GM12878 (cell line): ENCODE data around the gene SPATA3. TPM values are rescaled to one million over a fixed set of nuclear protein-coding genes. Genes with fewer than 3 reads are reported as not detected.
A peak's percentile ranks its signal among the peaks of the same experiment; 100 is the strongest.

ENCODE experiments used
- BMI1 ChIP-seq: fragments of 450-650 bp; IDR thresholded peaks from 2 replicates; pipeline ENCODE4 v1.6.1; 2016; ENCODE audit warnings: mild to moderate bottlenecking, moderate library complexity, borderline replicate concordance
- CBX3 ChIP-seq: fragments of 200-600 bp; sonication (generic); IDR thresholded peaks from 2 replicates; pipeline ENCODE4 v1.6.1; 2016; ENCODE audit warnings: low read depth, borderline replicate concordance
- HCFC1 ChIP-seq: fragments of 150-350 bp; IDR thresholded peaks from 2 replicates; pipeline ENCODE4 v1.6.1; 2014; ENCODE audit warnings: low read length
- IKZF2 ChIP-seq, 2 experiments: fragments of 450-650 bp; IDR thresholded peaks; 2 replicates each; pipeline ENCODE4 v1.6.1; 2017; ENCODE audit warnings: mild to moderate bottlenecking in 2 of 2, moderate library complexity in 2 of 2
- KAT2A ChIP-seq: conservative IDR thresholded peaks from 2 replicates; pipeline ENCODE4 v1.6.1; 2011; ENCODE audit warnings: low read depth, low read length; ENCODE audit not compliant: control insufficient read depth
- MLLT1 ChIP-seq: fragments of 450-650 bp; IDR thresholded peaks from 2 replicates; pipeline ENCODE4 v1.6.1; 2016; ENCODE audit warnings: mild to moderate bottlenecking
- MYB ChIP-seq: fragments of 150-350 bp; IDR thresholded peaks from 2 replicates; pipeline ENCODE4 v1.6.1; 2014; ENCODE audit warnings: mild to moderate bottlenecking, low read depth, low read length, borderline replicate concordance
- NFIC ChIP-seq: IDR thresholded peaks from 2 replicates; pipeline ENCODE4 v1.6.1; 2012; ENCODE audit warnings: low read depth, mild to moderate bottlenecking, inconsistent platforms, low read length, moderate library complexity
- SMAD5 ChIP-seq: IDR thresholded peaks from 2 replicates; pipeline ENCODE4 v1.6.1; 2016; ENCODE audit warnings: antibody characterized with exemption, low read depth
- SUZ12 ChIP-seq: fragments of 200-600 bp; sonication (generic); IDR thresholded peaks from one replicate; pipeline ENCODE4 v1.6.1; 2018; ENCODE audit warnings: antibody characterized with exemption, mild to moderate bottlenecking; ENCODE audit not compliant: unreplicated experiment
- ZNF384 ChIP-seq: IDR thresholded peaks from 2 replicates; pipeline ENCODE4 v1.6.1; 2012; ENCODE audit warnings: low read depth, mild to moderate bottlenecking, low read length, improper control_type of control experiment, borderline replicate concordance
- polyA plus RNA-seq, 11 experiments: library from polyadenylated mRNA; depleted of rRNA in 4 of 11; unstranded in 6 of 11; stranded (reverse) in 5 of 11; fragments of >200 nt; fragmentation: Nextera tagmentation in 4 of 11; fragmentation: Illumina TruSeq in 1 of 11; extraction: Ambion mirVana in 4 of 11; extraction: Trizol in 1 of 11; gene quantifications; 1 replicate in 1 of 11; 2 replicates in 10 of 11; pipeline versions ENCODE4 v1.2.1 to v1.2.3, GENCODE V29; 2011 to 2016; ENCODE audit warnings: inconsistent platforms in 2 of 11, missing spikeins in 2 of 11, low read depth in 1 of 11
- total RNA-seq, 4 experiments: library from RNA; depleted of rRNA in 3 of 4; stranded (reverse); fragments of >200 nt in 3 of 4; fragmentation: Illumina TruSeq in 1 of 4; extraction: Trizol in 1 of 4; gene quantifications; 2 replicates each; pipeline versions ENCODE4 v1.2.1 to v1.2.3, GENCODE V29; 2013 to 2021
- TF ChIP-seq, protein P1 (sequence below): IDR thresholded peaks from 2 replicates; pipeline ENCODE4 v1.6.1; 2011; ENCODE audit warnings: low read depth, low read length, improper control_type of control experiment, borderline replicate concordance
- TF ChIP-seq, protein P2 (sequence below): fragments of 450-650 bp; IDR thresholded peaks from 2 replicates; pipeline ENCODE4 v1.6.1; 2017; ENCODE audit warnings: mild to moderate bottlenecking, moderate library complexity

SPATA3 gene
- total and polyA plus RNA-seq, 10 of the 15 experiments (the other 5 are each of a cell fraction or from before 2014, with no cell fraction given) = not detected

- TF ChIP-seq KAT2A = no peak
- no peak for TF ChIP-seq HCFC1
- TF ChIP-seq, protein P1, sequence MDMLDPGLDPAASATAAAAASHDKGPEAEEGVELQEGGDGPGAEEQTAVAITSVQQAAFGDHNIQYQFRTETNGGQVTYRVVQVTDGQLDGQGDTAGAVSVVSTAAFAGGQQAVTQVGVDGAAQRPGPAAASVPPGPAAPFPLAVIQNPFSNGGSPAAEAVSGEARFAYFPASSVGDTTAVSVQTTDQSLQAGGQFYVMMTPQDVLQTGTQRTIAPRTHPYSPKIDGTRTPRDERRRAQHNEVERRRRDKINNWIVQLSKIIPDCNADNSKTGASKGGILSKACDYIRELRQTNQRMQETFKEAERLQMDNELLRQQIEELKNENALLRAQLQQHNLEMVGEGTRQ = no peak
- peak; percentile 26; the same call in 1 of the 2 replicates for TF ChIP-seq SMAD5
- no peak for TF ChIP-seq CBX3
- no peak for TF ChIP-seq SUZ12
- TF ChIP-seq BMI1 = no peak
- TF ChIP-seq, protein P2, sequence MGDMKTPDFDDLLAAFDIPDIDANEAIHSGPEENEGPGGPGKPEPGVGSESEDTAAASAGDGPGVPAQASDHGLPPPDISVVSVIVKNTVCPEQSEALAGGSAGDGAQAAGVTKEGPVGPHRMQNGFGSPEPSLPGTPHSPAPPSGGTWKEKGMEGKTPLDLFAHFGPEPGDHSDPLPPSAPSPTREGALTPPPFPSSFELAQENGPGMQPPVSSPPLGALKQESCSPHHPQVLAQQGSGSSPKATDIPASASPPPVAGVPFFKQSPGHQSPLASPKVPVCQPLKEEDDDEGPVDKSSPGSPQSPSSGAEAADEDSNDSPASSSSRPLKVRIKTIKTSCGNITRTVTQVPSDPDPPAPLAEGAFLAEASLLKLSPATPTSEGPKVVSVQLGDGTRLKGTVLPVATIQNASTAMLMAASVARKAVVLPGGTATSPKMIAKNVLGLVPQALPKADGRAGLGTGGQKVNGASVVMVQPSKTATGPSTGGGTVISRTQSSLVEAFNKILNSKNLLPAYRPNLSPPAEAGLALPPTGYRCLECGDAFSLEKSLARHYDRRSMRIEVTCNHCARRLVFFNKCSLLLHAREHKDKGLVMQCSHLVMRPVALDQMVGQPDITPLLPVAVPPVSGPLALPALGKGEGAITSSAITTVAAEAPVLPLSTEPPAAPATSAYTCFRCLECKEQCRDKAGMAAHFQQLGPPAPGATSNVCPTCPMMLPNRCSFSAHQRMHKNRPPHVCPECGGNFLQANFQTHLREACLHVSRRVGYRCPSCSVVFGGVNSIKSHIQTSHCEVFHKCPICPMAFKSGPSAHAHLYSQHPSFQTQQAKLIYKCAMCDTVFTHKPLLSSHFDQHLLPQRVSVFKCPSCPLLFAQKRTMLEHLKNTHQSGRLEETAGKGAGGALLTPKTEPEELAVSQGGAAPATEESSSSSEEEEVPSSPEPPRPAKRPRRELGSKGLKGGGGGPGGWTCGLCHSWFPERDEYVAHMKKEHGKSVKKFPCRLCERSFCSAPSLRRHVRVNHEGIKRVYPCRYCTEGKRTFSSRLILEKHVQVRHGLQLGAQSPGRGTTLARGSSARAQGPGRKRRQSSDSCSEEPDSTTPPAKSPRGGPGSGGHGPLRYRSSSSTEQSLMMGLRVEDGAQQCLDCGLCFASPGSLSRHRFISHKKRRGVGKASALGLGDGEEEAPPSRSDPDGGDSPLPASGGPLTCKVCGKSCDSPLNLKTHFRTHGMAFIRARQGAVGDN = peak; percentile 28; the same call in 1 of the 2 replicates
- no peak for TF ChIP-seq MYB
- TF ChIP-seq IKZF2 (IDR thresholded peaks at IDR 0.05) = no peak
- TF ChIP-seq ZNF384 = no peak
- TF ChIP-seq MLLT1 = peak; percentile 84
- no peak for TF ChIP-seq NFIC
Measured at GRCh38 chr2:230954746-230955145, 41.2 kb upstream of the SPATA3 start (continued).
